ENCODE results near the gene GPR162. TPM values are rescaled to one million over a fixed set of nuclear protein-coding genes. Genes with fewer than 3 reads are reported as not detected.
A peak's percentile ranks its signal among the peaks of the same experiment; 100 is the strongest.
"Not testable (repeated sequence)": the region's sequence is repeated elsewhere in the genome, so short reads cannot be mapped to it uniquely, and the experiment has no call there.

The GPR162 gene
- polyA plus RNA-seq, 1 donor = 25.8 TPM

DNA sequence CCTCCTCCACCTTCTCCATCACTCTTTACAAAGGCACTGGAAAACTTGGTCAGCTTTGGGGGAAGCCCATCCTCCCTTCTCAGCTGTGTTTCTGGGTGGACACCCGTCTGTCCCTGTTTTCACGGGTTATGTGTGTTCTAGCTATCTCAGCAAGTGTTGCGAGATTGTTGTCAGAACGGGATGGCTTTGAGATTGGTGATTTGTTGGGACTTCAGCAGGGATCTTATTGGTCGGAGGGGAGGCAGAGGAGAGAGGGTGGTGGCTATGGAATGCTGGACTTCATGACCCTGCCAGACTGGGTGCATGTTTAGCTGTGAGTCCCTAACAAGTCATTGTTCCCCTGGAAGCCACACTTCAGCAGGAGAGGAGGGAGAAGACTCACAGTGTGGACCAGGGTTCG lies 32.4 kb downstream of the GPR162 start:
- DNase-seq = no peak

- no peak for DNase-seq
Observed at GRCh38 chr12:6855322-6855721, 33.7 kb downstream of the GPR162 start.

GRCh38 chr12:6858799-6859198 lies 37.2 kb downstream of the GPR162 start:
- DNase-seq = no peak

- no peak for DNase-seq
Observed at GRCh38 chr12:6860116-6860515, 38.5 kb downstream of the GPR162 start.

DNA sequence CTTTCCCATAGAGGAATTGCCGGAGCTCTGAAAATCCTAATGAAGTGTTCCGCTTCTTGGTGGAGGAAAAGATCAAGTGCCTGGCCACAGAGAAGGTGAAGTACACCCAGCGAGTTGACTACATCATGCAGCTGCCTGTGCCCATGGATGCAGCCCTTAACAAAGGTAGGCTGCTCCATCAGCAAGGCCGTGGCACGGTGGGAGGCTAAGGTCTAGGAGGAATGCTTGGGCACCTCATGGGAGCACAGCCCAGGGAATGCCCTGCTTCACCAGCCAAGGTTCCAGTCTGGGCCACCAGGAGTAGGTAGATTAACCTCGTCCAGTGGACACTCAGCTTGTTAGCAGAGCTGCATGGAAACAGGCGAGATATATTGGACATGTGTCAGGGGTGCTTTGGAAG lies 39.3 kb downstream of the GPR162 start:
- DNase-seq = no peak

DNA sequence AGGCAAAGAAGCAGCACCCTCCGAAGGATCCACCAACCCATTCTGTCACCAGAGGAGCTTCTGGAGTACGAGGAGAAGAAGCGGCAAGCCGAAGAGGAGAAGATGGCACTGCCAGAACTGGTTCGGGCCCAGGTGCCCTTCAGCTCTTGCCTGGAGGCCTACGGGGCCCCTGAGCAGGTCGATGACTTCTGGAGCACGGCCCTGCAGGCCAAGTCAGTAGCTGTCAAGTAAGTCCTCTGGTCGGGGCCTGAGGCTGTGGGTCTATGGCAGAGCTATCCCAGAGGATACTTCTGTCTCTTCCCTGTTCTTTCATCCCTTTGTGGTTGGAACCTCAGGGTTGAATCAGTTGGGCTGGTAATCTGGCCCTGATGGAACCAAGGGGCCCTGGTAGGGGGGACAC lies 39.8 kb downstream of the GPR162 start:
- DNase-seq = no peak

GRCh38 chr12:6863033-6863432 lies 41.4 kb downstream of the GPR162 start:
- no peak for DNase-seq

DNA sequence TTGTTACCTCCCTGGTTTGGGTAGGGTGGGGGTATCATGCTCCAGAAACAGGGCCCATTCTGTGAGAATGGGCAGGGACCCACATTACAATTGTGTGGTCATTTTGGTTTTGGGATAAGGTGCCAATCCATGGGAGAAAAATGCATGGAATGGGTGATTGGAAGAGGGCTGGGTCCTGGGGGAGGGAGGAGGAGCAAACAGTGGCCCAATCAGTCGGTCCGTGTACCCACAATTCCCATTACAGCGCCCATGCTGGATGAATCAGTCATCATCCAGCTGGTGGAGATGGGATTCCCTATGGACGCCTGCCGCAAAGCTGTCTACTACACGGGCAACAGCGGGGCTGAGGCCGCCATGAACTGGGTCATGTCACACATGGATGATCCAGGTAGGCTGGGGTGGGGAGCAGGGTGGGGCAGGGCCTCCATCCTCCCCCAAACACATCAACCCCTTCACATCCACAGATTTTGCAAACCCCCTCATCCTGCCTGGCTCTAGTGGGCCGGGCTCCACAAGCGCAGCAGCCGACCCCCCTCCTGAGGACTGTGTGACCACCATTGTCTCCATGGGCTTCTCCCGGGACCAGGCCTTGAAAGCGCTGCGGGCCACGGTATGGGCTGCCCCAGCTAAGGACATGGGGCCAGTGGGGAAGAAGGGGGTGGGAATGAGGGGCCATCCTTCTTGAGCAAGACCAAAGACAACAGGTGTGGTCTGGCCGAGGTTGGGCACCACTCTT lies 42.1 kb downstream of the GPR162 start:
- DNase-seq = no peak

GRCh38 chr12:6865307-6865706 lies 43.7 kb downstream of the GPR162 start:
- DNase-seq = not testable (repeated sequence)

DNA sequence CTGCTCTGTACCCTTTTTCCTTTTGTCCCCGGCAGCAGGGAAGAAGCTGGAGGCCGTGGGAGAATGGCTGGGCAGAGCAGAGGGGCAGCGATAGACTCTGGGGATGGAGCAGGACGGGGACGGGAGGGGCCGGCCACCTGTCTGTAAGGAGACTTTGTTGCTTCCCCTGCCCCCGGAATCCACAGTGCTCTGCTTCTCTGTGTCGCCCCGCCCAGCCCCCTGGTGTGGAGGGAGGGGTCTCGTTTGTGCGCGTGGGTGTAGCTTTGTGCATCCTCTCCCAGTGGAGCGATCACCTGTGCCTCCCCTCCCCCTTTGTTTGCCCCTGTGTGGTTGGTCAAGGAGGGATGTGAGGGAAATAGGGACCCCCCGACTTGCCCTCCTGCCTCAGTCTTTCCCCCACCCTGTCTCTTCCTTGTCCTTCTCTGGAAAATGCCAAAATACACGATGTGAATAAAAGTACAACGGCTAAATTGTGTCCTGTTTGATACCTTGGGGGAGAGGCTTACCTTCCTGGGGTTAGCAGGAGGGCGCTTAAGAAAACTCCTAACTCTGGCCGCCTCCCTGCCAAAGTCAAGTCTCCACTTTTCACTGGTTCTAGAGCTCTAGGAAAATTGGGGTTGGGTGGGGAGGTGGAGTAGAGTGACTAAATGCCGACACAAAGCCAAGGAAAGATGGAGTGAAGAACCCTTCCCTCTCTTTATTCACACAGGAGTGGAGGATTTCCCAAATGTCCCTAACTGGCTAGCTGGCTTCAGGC lies 44.7 kb downstream of the GPR162 start:
- DNase-seq = no peak

DNA sequence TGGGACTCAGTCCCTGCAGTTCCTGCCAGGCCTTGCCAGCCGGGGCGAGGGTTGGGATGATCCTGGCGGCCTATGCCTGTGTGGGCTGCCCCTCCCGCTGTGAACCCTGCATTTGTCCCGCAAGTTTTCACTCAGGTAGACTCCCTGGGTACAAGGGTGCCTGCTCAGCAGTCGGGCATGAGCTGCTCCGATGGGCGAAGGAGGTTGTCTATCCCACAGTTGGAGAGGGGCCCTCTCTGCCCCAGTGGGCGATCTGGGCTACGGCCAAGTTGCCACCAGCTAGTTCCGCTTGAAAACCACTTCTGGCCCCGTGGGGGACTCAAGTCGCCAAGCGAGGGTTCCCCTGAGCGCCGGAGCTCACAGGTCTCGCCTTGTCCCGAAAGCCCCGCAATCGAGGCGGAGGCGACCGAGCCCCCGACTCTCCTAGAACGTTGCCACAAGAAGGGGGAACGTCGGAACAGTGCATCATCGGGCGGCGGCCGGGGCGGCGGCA lies 45.3 kb downstream of the GPR162 start:
- DNase-seq = no peak

- DNase-seq = peak; percentile 69
Observed at GRCh38 chr12:6867413-6868210, 46.0 kb downstream of the GPR162 start, which contains the start of gene TPI1. Gene TPI1 (plus strand): TSS chr12:6867531. CDS start chr12:6867567, 36 bp downstream.

- DNase-seq = no peak
Observed at GRCh38 chr12:6868211-6869048, 46.8 kb downstream of the GPR162 start.

- DNase-seq = peak; percentile 88
Observed at GRCh38 chr12:6869049-6870021, 47.7 kb downstream of the GPR162 start.

DNA sequence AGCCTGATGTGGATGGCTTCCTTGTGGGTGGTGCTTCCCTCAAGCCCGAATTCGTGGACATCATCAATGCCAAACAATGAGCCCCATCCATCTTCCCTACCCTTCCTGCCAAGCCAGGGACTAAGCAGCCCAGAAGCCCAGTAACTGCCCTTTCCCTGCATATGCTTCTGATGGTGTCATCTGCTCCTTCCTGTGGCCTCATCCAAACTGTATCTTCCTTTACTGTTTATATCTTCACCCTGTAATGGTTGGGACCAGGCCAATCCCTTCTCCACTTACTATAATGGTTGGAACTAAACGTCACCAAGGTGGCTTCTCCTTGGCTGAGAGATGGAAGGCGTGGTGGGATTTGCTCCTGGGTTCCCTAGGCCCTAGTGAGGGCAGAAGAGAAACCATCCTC lies 48.7 kb downstream of the GPR162 start:
- not testable (repeated sequence) for DNase-seq

DNA sequence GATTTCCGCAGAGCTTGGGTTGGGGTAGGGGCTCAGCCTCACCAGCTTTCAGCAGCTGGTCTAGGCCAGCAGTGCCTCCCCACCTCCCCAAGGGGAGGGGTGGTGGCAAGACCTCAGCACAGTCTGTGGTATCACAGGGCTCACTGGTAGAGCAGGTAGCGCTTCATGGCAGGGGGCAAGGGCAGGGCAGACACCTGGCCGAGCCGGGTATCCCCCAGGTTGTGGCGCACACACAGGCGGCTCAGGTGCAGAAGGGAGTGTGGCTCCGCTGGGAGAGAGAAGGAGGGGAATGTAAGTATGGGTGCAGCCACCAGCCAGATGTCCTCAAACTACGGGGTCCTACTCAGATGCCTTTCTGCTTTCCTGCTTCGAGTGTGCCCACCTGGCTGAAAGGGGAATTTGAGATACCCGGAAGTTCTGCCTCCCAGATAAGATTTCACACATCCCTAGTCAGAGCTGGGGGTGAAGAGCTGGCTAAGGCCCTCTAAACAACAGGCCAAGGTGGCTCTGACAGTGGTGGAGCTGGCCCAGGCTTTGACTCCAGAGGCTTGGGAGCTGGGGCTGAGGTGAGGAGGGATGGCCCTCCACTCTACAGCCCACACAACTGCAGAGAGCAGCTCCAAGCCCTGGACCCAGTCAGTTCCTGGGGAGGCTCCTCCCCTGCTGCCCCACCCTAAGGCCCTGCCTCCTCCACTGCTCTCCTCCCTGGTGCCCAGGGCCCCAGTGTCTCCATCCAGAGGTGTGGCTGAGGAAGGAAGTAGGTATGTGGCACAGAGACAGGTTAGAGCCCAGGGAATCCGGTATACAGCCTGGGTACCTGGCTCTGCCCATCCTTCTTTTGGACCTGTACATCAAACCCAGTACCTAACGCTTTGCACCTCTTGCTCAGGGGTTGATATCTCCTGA lies 49.7 kb downstream of the GPR162 start:
- no peak for DNase-seq

- peak; percentile 80 for DNase-seq
Observed at GRCh38 chr12:6872073-6873048, 50.7 kb downstream of the GPR162 start.

All from left kidney (tissue), 2 donors.